HepG2 (cell line): Measurements from ENCODE around the gene ACACA. TPM values are rescaled to one million over a fixed set of nuclear protein-coding genes. Genes with fewer than 3 reads are reported as not detected.

Experiments
- ATAC-seq: fragments of 200-7000 bp; cut with Tn5 transposase; 3 replicates; pipeline ENCODE4 v1.9.1; 2020; ENCODE audit warnings: mild to moderate bottlenecking, moderate library complexity
- BruUV-seq: library from RNA; stranded (reverse); fragments of 400-500 nt; replicated peaks from 2 replicates; lab custom pipeline; 2021; lab: Mats Ljungman, UMichigan
- CTCF ChIA-PET: fragments of 300-600 bp; formaldehyde crosslinking; extraction: SDS; loops from one replicate; lab custom pipeline; 2021; ENCODE audit warnings: low total read pairs, inconsistent platforms, low intra/inter-chr PET ratio; lab: Yijun Ruan, JAX
- POLR2A ChIA-PET: fragments of 350-600 bp; sonication (Branson Sonifier 250); formaldehyde crosslinking; loops from one replicate; lab custom pipeline; 2020; ENCODE audit warnings: antibody characterized with exemption, inconsistent platforms; lab: Yijun Ruan, JAX
- DNase-seq: peaks from one replicate; pipeline ENCODE4 v3.0.0-alpha.2; 2015; ENCODE audit warnings: low spot score
- FAIRE-seq: peaks from 3 replicates; lab custom pipeline; 2011; peaks lifted over from hg19 to GRCh38; lab: Jason Lieb, UNC
- H2AFZ ChIP-seq: one replicate; pipeline ENCODE4 v1.6.1; 2011; ENCODE audit warnings: low read length, inconsistent platforms
- H3K27ac ChIP-seq: fragments of 300-600 bp; 3 replicates; pipeline ENCODE4 v1.8.0; 2011; ENCODE audit warnings: mixed run types, mild to moderate bottlenecking, mixed read lengths, low read length, inconsistent platforms; ENCODE audit not compliant: insufficient read depth; ENCODE audit errors: extremely low read length
- H3K27me3 ChIP-seq, 2 experiments: fragments of 200-600 bp in 1 of 2; 2 replicates in 1 of 2; 3 replicates in 1 of 2; pipeline versions ENCODE4 v1.6.0 to v1.8.0; 2011; ENCODE audit warnings: low read length in 2 of 2, mild to moderate bottlenecking in 2 of 2, moderate library complexity in 2 of 2, inconsistent platforms in 1 of 2; ENCODE audit not compliant: insufficient read depth in 2 of 2, control insufficient read depth in 1 of 2
- H3K36me3 ChIP-seq, 2 experiments: fragments of 200-600 bp in 1 of 2; replicated peaks in 1 of 2; 2 replicates in 1 of 2; 3 replicates in 1 of 2; pipeline versions ENCODE4 v1.5.1 to v1.8.0; 2011; ENCODE audit warnings: low read length in 2 of 2, inconsistent platforms in 1 of 2; ENCODE audit not compliant: insufficient read depth in 2 of 2, control insufficient read depth in 1 of 2
- H3K4me1 ChIP-seq: 2 replicates; pipeline ENCODE4 v1.5.1; 2012; ENCODE audit warnings: low read length, inconsistent platforms; ENCODE audit not compliant: insufficient read depth
- H3K4me2 ChIP-seq: 2 replicates; pipeline ENCODE4 v1.6.0; 2011; ENCODE audit warnings: low read depth, low read length, inconsistent platforms
- H3K4me3 ChIP-seq, 3 experiments: fragments of 200-600 bp in 1 of 3; sonication (generic), shearing (Covaris generic) in 1 of 3; replicated peaks in 1 of 3; 2 replicates each; pipeline ENCODE4 v1.5.1; 2011 to 2016; ENCODE audit warnings: low read length in 3 of 3, inconsistent platforms in 2 of 3, low read depth in 2 of 3, mild to moderate bottlenecking in 2 of 3, control low read depth in 1 of 3, mixed read lengths in 1 of 3; ENCODE audit not compliant: insufficient read depth in 1 of 3
- H3K79me2 ChIP-seq: one replicate; pipeline ENCODE4 v1.6.1; 2011; ENCODE audit warnings: low read length, inconsistent platforms; ENCODE audit not compliant: insufficient read depth
- H3K9ac ChIP-seq: 2 replicates; pipeline ENCODE4 v1.6.0; 2011; ENCODE audit warnings: mild to moderate bottlenecking, low read depth, low read length, inconsistent platforms; ENCODE audit not compliant: insufficient read depth
- H3K9me3 ChIP-seq: 2 replicates; pipeline ENCODE4 v1.5.1; 2012; ENCODE audit warnings: mild to moderate bottlenecking, low read length
- H4K20me1 ChIP-seq: 2 replicates; pipeline ENCODE4 v1.6.0; 2011; ENCODE audit warnings: inconsistent platforms, mild to moderate bottlenecking, low read length, moderate library complexity; ENCODE audit not compliant: insufficient read depth
- ATF1 ChIP-seq: IDR thresholded peaks from 2 replicates; pipeline ENCODE4 v1.6.1; 2016; ENCODE audit warnings: mild to moderate bottlenecking, control low read depth
- EP300 ChIP-seq, 3 experiments: sonication (generic) in 1 of 3; formaldehyde crosslinking in 1 of 3; IDR thresholded peaks; 2 replicates each; pipeline versions ENCODE4 v1.5.1 to v1.6.1; 2011 to 2020; ENCODE audit warnings: low read depth in 2 of 3, low read length in 2 of 3, borderline replicate concordance in 1 of 3, improper control_type of control experiment in 1 of 3, mild to moderate bottlenecking in 1 of 3, missing genetic modification reagents in 1 of 3, moderate library complexity in 1 of 3
- FOSL1 ChIP-seq: sonication (generic); formaldehyde crosslinking; IDR thresholded peaks from 2 replicates; pipeline ENCODE4 v1.9.0; 2021; ENCODE audit warnings: missing genetic modification reagents, borderline replicate concordance
- FOXJ3 ChIP-seq: sonication (generic); formaldehyde crosslinking; IDR thresholded peaks from 2 replicates; pipeline ENCODE4 v1.4.0; 2020; ENCODE audit warnings: missing genetic modification reagents, mild to moderate bottlenecking, borderline replicate concordance
- HCFC1 ChIP-seq: fragments of 150-350 bp; IDR thresholded peaks from 2 replicates; pipeline ENCODE4 v1.6.1; 2014; ENCODE audit warnings: low read depth, low read length
- LBX2 ChIP-seq: sonication (generic); formaldehyde crosslinking; IDR thresholded peaks from 2 replicates; pipeline ENCODE4 v1.5.0; 2020; ENCODE audit warnings: missing genetic modification reagents, mild to moderate bottlenecking, borderline replicate concordance
- MAFF ChIP-seq: IDR thresholded peaks from 2 replicates; pipeline ENCODE4 v1.6.1; 2011; ENCODE audit warnings: low read depth, low read length, improper control_type of control experiment
- MAZ ChIP-seq, 2 experiments: sonication (generic) in 1 of 2; formaldehyde crosslinking in 1 of 2; IDR thresholded peaks; 2 replicates each; pipeline versions ENCODE4 v1.5.0 to v1.6.1; 2012 to 2020; ENCODE audit warnings: low read depth in 2 of 2, mild to moderate bottlenecking in 2 of 2, borderline replicate concordance in 1 of 2, improper control_type of control experiment in 1 of 2, low read length in 1 of 2, missing genetic modification reagents in 1 of 2, moderate library complexity in 1 of 2
- NFIC ChIP-seq: IDR thresholded peaks from 2 replicates; pipeline ENCODE4 v1.6.1; 2012; ENCODE audit warnings: mild to moderate bottlenecking, low read length, inconsistent platforms
- NFRKB ChIP-seq: fragments of 450-650 bp; IDR thresholded peaks from 2 replicates; pipeline ENCODE4 v1.6.1; 2017
- PLSCR1 ChIP-seq: sonication (generic); formaldehyde crosslinking; IDR thresholded peaks from 2 replicates; pipeline ENCODE4 v1.5.0; 2020; ENCODE audit warnings: missing genetic modification reagents, mild to moderate bottlenecking, borderline replicate concordance
- POLR2G ChIP-seq: fragments of 200-400 bp; formaldehyde crosslinking; IDR thresholded peaks from 2 replicates; pipeline ENCODE4 v1.6.1; 2018; ENCODE audit warnings: mild to moderate bottlenecking, low read depth, low read length, moderate library complexity
- RAD51 ChIP-seq: fragments of 450-650 bp; IDR thresholded peaks from 2 replicates; pipeline ENCODE4 v1.6.1; 2016; ENCODE audit warnings: borderline replicate concordance
- RELA ChIP-seq: sonication (generic); formaldehyde crosslinking; IDR thresholded peaks from 2 replicates; pipeline ENCODE4 v1.4.0; 2020; ENCODE audit warnings: missing genetic modification reagents
- SETDB1 ChIP-seq: sonication (generic); formaldehyde crosslinking; IDR thresholded peaks from 2 replicates; pipeline ENCODE4 v1.5.1; 2020; ENCODE audit warnings: missing genetic modification reagents, mild to moderate bottlenecking, borderline replicate concordance
- TBL1XR1 ChIP-seq: fragments of 150-350 bp; IDR thresholded peaks from 2 replicates; pipeline ENCODE4 v1.6.1; 2014; ENCODE audit warnings: borderline replicate concordance, low read length; ENCODE audit not compliant: partially characterized antibody
- TRIM22 ChIP-seq: fragments of 450-650 bp; IDR thresholded peaks from 2 replicates; pipeline ENCODE4 v1.6.1; 2017
- XRCC5 ChIP-seq: fragments of 200-400 bp; formaldehyde crosslinking; optimal IDR thresholded peaks from 2 replicates; pipeline ENCODE3; 2017; ENCODE audit warnings: mild to moderate bottlenecking, low read length
- ZNF33A ChIP-seq: sonication (generic); formaldehyde crosslinking; IDR thresholded peaks from 2 replicates; pipeline ENCODE4 v1.5.1; 2020; ENCODE audit warnings: missing genetic modification reagents, mild to moderate bottlenecking, moderate library complexity, borderline replicate concordance
- ZNF33B ChIP-seq: sonication (generic); formaldehyde crosslinking; IDR thresholded peaks from 2 replicates; pipeline ENCODE4 v1.5.1; 2020; ENCODE audit warnings: mild to moderate bottlenecking, missing genetic modification reagents
- ZSCAN9 ChIP-seq: IDR thresholded peaks from 2 replicates; pipeline ENCODE4 v1.6.1; 2016; ENCODE audit warnings: borderline replicate concordance
- WGBS: methylation state at CpG from one replicate; pipeline ENCODE4 v1.1.6; 2017; ENCODE audit warnings: low lambda C conversion rate; 5-methylcytosine and 5-hydroxymethylcytosine counted together
- in situ Hi-C: cut with HindIII; loops from 2 replicates; pipeline ENCODE4 v1.10.0; 2017; ENCODE audit warnings: low pct_unique_long_range_greater_than_20kb; ENCODE audit not compliant: extremely low pct_ligation_motif_present
- intact Hi-C: fragments of 100-400 bp; cut with micrococcal nuclease; formaldehyde crosslinking; loops from one replicate; pipeline ENCODE4 v1.10.0; 2022; ENCODE audit not compliant: unreplicated experiment
- polyA plus RNA-seq, 8 experiments: library from polyadenylated mRNA; depleted of rRNA in 3 of 8; stranded (reverse) in 7 of 8; unstranded in 1 of 8; fragments of >200 nt; fragmentation: Illumina TruSeq in 4 of 8; extraction: Trizol in 4 of 8; gene quantifications; 2 replicates each; pipeline versions ENCODE4 v1.2.1 to v1.2.3, GENCODE V29; 2011 to 2016; ENCODE audit warnings: low read depth in 4 of 8, missing spikeins in 1 of 8, mixed read lengths in 1 of 8; ENCODE audit not compliant: insufficient read depth in 1 of 8
- total RNA-seq, 5 experiments: library from RNA; depleted of rRNA; stranded (reverse); fragments of >200 nt; fragmentation: Illumina TruSeq; extraction: Trizol; gene quantifications; 2 replicates each; pipeline ENCODE4 v1.2.3, GENCODE V29; 2016; ENCODE audit warnings: low read depth in 1 of 5

Gene ACACA
- total and polyA plus RNA-seq, 2 of the 13 experiments (the other 11 are each of a cell fraction or from before 2014, with no cell fraction given) = 39.2 to 47.2 TPM

- TF ChIP-seq LBX2 (CRISPR knock-in tag) (no peak), EP300 (IDR thresholded peaks at IDR 0.05; ENCODE audit: low read depth in 2 of 2, low read length in 2 of 2) (no peak), EP300 (CRISPR knock-in tag; IDR thresholded peaks at IDR 0.05; ENCODE audit: borderline replicate concordance) (no peak), PLSCR1 (CRISPR knock-in tag) (no peak), ZNF33B (CRISPR knock-in tag) (no peak), FOXJ3 (CRISPR knock-in tag) (no peak), RELA (CRISPR knock-in tag) (no peak), FOSL1 (CRISPR knock-in tag) (no peak), HCFC1 (no peak), POLR2G (no peak), SETDB1 (CRISPR knock-in tag) (no peak)
These were observed 354.2 kb downstream of the ACACA start (continued) for GRCh38 chr17:37052450-37052849.

GRCh38 chr17:37051833-37052232 lies 354.8 kb downstream of the ACACA start:
- Histone ChIP-seq H3K36me3 (peaks cover 6 to 37% of the 10 kb centered on the region in 2 experiments), H3K9me3 (no peaks in the 10 kb centered on the region), H4K20me1 (no peaks in the 10 kb centered on the region), H3K4me3 (no peak overlapping the region), H3K9ac (no peak overlapping the region), H3K79me2 (no peaks in the 10 kb centered on the region), H3K4me1 (peaks cover 19% of the 10 kb centered on the region), H3K27ac (no peak overlapping the region), H3K4me2 (no peak overlapping the region), H2AFZ (no peak overlapping the region), H3K27me3 (no peaks in the 10 kb centered on the region)
- no TSS peak for BruUV-seq
- ChIA-PET POLR2A (no interaction called here), CTCF (no interaction called here)
- intact Hi-C loops = no loop called here
- DNase-seq (no peak), FAIRE-seq (no peak), ATAC-seq (no peak; the same call in 2 of the 3 replicates)
- WGBS = 85% methylated on average over 3 of the region's 3 CpGs
- in situ Hi-C loops = no loop called here
- TF ChIP-seq ZNF33A (CRISPR knock-in tag) (no peak), XRCC5 (no peak), TRIM22 (no peak), MAFF (no peak), NFIC (no peak), ZSCAN9 (CRISPR knock-in tag) (no peak), SETDB1 (CRISPR knock-in tag) (no peak), RAD51 (no peak), ATF1 (CRISPR knock-in tag) (no peak), TBL1XR1 (no peak), NFRKB (no peak), MAZ (IDR thresholded peaks at IDR 0.05; ENCODE audit: borderline replicate concordance, low read depth, low read length) (no peak), MAZ (CRISPR knock-in tag; IDR thresholded peaks at IDR 0.05; ENCODE audit: low read depth) (no peak)
